ENCODE results near the gene PUDP.
"Not testable (repeated sequence)": the region's sequence is repeated elsewhere in the genome, so short reads cannot be mapped to it uniquely, and the experiment has no call there.

The PUDP gene

GRCh38 chrX:7147978-7148854 lies at the start of gene PUDP:
Gene PUDP, minus strand, starts transcription at chrX:7148153. Its CDS starts 40 bp downstream, at chrX:7148113.
- DNase-seq: peak; percentile 13

- DNase-seq: no peak
These were observed 46.7 kb upstream of the PUDP start for GRCh38 chrX:7194606-7195005.

- no peak for DNase-seq
These were observed 44.9 kb upstream of the PUDP start for GRCh38 chrX:7192871-7193270.

GRCh38 chrX:7191681-7192110 lies 43.7 kb upstream of the PUDP start:
- DNase-seq: no peak

DNA sequence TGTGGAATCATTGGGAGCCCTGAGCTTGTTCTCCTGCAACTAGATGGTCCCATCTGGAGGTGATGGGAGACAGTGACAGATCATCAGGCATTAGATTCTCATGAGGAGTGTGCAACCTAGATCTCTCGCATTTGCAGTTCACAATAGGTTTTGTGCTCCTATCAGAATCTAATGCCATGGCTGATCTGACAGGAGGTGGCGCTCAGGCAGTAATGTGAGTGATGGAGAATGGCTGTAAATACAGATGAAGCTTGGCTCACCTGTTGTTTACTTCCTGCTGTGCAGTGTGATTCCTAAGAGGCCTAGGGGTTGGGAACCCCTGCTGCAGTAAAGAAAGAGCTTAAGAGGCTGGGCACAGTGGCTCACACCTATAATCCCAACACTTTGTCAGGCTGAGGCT lies 42.2 kb upstream of the PUDP start:
- DNase-seq: no peak

- no peak for DNase-seq
These were observed 40.7 kb upstream of the PUDP start for GRCh38 chrX:7188672-7189071.

DNA sequence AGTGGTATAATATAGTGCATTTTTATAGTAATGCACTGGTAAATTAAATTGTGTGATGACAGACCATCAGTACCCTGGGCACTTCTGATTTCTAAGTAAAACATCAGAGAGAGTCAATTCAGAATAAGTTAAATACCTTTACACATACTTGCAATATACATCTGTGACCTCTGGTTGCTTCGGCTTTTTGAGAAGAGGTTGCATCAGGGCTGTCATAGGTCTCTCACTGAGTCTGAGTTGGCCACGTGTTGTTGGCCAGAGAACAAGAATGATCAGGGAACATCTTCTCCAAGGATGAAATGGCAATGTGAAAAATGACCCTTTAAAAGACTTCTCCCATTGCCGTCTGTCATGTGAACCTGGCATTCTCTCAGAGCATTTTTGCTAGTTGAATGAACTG lies 36.9 kb upstream of the PUDP start:
- DNase-seq: no peak

DNA sequence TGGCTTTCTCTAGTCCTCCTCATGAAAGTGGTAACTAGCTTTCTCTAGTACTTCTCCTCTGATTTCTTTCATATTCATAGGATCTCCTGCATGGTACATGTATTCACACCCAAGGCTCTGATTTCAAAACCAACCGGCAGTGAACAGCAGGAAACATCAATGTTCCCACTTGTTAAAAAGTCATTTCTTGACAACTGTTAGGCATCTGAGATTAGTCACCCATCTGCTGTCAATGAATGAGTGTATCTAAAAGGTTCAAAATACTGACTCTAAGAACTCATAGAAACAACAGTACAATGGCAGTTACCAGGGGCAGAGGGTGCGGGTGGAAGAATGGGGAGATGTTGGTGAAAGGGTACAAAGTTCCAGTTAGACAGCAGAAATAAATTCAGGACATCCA lies 31.5 kb upstream of the PUDP start:
- no peak for DNase-seq

- not testable (repeated sequence) for DNase-seq
These were observed 30.9 kb upstream of the PUDP start for GRCh38 chrX:7178859-7179258.

- DNase-seq: no peak
These were observed 22.9 kb upstream of the PUDP start for GRCh38 chrX:7170898-7171297.

DNA sequence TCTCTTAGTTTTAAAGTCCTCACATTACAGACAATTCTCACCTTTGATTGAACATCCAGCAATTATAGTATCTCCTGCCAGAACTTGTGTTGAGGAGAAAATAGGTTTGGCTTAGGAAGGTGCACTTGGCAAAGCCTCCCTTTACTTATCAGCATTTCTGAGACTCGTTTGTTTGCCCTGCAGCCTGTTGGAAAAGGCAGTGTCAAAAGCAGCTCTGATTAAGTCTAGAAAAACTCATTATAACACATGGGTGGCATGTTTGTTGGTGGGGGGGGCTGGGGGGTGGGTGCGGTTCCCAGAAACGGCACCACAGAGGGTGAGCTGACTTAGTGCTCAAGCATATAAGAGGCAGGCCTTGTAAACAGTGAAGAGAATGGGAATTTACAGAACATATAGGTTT lies 21.7 kb upstream of the PUDP start:
- no peak for DNase-seq

- DNase-seq: no peak
These were observed 20.4 kb upstream of the PUDP start for GRCh38 chrX:7168371-7168770.

DNA sequence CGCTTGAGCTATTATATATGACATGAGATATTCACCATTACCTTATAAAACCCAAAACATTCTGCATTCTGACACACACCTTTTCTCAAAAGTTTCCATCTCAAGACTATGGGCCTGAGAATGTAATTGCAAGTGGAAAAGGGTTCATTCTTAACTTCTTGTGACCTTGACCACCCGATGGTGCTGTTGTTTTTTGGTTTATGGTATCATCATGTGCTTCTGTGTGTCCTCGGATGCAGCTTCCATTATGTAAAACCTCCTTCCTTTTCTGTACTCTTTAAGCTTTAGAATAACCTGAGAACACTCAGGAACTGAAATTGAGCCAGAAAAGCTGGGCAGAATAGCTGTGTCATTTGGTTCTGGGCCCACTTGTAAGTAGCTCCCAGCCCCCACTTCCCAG lies 16.2 kb upstream of the PUDP start:
- DNase-seq: no peak

DNA sequence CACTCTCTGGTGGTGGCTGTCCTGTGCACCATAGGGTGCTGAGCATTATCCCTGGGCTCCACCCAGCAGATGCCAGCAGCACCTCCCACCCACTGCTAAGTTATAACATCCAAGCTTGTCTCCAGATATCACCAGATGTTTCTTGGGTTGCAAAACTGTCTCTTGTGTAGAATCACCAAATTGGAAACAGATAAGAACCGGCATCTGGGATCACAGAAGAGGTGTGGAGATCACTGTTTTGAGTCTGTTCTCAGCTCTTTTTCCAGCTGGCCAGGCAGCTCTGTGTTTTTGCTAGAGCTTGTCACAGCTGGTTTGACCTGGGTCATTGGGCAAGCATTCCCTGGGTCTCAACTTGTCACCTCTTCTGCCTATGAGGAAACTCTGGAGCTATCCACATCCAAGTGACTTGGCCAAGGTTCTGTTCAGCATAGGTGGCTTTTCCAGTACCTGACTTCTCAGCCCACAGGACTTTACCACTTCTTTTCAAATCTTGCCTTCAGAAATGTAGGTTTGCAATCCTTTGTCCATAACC lies 15.3 kb upstream of the PUDP start:
- DNase-seq: no peak

- no peak for DNase-seq
These were observed 11.4 kb upstream of the PUDP start for GRCh38 chrX:7159149-7159861.

DNA sequence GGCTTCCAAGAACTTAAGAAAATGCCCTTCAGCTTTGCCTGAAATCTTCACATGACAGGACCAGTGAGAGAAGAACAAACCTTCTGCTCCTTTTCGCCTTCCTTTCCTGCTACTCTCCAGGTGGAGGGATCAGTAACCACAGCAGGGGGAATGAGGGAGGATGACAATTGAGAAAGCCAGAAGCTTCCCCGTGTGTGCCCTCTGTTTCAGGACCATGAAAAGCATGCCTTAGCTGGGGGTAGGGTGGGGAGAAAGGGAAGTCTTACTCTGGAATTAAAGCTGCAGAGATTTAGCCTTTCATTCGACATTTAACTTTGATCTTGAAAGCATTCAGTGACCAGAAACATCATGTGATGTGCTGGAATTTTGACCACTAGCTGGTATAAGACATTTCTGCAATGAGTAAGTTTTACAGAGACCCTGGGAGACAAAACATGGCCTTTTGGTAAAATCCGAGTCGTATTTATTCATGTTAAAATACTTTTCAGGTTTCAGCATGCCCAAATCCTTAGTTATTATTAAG lies 10.6 kb upstream of the PUDP start:
- DNase-seq: no peak

- no peak for DNase-seq
These were observed 8.9 kb upstream of the PUDP start for GRCh38 chrX:7156879-7157278.

DNA sequence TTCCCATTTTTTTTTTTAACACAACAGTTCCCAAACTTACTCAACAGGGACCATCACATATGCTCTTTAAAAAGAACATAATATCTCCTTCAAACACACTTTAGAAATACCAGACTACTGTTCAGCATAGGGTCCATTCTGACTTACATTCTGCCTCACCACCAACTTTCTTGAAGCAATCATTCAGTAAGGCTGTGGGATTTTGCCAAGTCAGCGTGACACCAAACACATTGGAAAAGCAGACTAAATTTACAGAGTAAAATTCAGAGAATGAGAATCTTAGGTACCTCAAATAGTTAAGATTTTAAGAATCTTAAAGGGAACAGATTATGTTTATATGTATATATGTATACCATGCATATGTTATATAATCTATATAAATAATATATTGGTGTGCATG lies 7.2 kb upstream of the PUDP start:
- DNase-seq: no peak

DNA sequence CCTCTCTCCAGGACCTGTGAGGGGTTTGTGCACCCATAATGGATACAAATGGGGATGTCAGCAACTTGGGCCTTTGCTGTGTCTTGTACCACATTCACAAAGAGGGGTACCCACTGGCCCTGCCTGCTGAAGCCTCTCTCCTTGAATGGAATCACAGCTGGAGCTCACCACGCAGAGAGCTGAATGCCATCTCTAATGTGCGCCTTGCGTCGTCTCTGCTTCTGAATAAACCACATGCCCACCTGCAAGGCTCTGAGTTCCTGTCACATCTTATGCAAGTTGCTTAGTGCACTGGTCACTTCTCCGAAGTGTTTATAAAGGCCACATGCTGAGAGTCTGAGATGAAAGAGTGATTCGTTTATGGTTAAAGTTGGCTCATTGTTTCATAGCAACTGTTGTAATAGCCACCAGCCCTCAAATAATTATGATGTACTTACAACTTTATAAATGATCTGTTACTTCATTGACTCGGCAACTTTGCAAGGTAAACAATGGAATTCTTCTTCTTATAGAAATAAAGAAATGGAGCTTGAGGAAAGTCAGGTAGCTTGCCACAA lies 6.2 kb upstream of the PUDP start:
- no peak for DNase-seq

DNA sequence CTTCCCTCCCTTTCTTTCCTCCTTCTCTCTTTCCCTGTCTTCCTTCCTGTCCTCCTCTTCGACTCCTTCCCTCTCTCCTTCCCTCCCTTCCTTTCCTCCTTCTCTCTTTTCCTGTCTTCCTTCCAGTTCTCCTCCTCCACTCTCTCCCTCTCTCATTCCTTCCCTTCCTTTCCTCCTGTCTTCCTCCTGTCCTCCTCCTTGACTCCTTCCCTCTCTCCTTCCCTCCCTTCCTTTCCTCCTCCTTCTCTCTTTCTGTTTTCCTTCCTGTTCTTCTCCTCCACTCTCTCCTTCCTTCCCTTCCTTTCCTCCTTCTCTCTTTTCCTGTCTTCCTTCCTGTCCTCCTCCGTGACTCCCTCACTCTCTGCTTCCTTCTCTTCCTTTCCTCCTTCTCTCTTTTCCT lies 5.3 kb upstream of the PUDP start:
- no peak for DNase-seq

DNA sequence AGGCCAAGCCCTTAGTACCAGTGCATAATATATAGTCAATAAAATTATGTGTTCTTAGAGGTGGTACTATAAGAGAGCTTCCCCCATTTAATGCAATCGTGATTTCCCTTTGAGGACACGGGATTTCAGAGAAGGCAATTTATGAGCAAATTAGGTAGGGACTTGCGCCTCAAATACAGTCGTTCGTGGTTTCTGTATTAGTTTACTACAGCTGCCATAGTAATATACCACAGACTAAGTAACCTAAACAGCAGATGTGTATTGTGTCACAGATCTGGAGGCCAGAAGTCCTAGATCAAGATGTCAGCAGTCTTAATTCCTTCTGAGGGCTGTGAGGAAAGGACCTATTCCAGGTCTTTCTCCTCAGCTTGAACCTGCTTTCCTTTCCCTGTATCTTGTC lies 1.5 kb upstream of the PUDP start:
- no peak for DNase-seq

- DNase-seq: peak; percentile 22
These were observed 458 bp downstream of the PUDP start, which contains the start of gene STS for GRCh38 chrX:7147413-7147977. Gene STS, plus strand, starts transcription at chrX:7147712. Its CDS starts 105,488 bp downstream, at chrX:7253200.

All from SHP77 treated with DMSO at 0.1 percent for 48 hours (cell line).